ENCODE results near the gene SEMA5A. TPM values are rescaled to one million over a fixed set of nuclear protein-coding genes. Genes with fewer than 3 reads are reported as not detected.

SEMA5A gene
- total RNA-seq, 3 donors from 2014 or later: 3.0 to 35.4 (median 25.9) TPM

- DNase-seq (ENCODE audit: low spot score in 2 of 2): no peak
- intact Hi-C loops (cut with DNase I; ENCODE audit: low total_unique reads): no loop called here
- TF ChIP-seq CTCF (IDR thresholded peaks at IDR 0.05) (no peak), POLR2A (IDR thresholded peaks at IDR 0.05) (no peak), POLR2AphosphoS5 (IDR thresholded peaks at IDR 0.05) (no peak)
Observed at GRCh38 chr5:9335754-9336495, 209.9 kb downstream of the SEMA5A start.

GRCh38 chr5:9335269-9335668 lies 210.6 kb downstream of the SEMA5A start:
- no peaks in the 10 kb centered on the region for H3K36me3 ChIP-seq
- H3K4me1 ChIP-seq: no peaks in the 10 kb centered on the region
- TF ChIP-seq POLR2AphosphoS5 (IDR thresholded peaks at IDR 0.05): no peak
- no peak for TF ChIP-seq POLR2A (IDR thresholded peaks at IDR 0.05)
- TF ChIP-seq CTCF (IDR thresholded peaks at IDR 0.05): no peak
- no peaks in the 10 kb centered on the region for H3K27me3 ChIP-seq
- intact Hi-C loops (cut with DNase I; ENCODE audit: low total_unique reads): no loop called here
- H3K9me3 ChIP-seq: no peaks in the 10 kb centered on the region
- no peak overlapping the region for H3K4me3 ChIP-seq
- no peak for DNase-seq (ENCODE audit: low spot score in 2 of 2)
- H3K27ac ChIP-seq: no peak overlapping the region

More at GRCh38 chr5:9335754-9336495, 209.9 kb downstream of the SEMA5A start:
- no peak overlapping the region for H3K4me3 ChIP-seq
- no peaks in the 10 kb centered on the region for H3K9me3 ChIP-seq
- no peak overlapping the region for H3K27ac ChIP-seq
- no peaks in the 10 kb centered on the region for H3K27me3 ChIP-seq
- no peaks in the 10 kb centered on the region for H3K36me3 ChIP-seq
- H3K4me1 ChIP-seq: no peaks in the 10 kb centered on the region

- no peak for TF ChIP-seq POLR2AphosphoS5 (IDR thresholded peaks at IDR 0.05)
- no peak for TF ChIP-seq POLR2A (IDR thresholded peaks at IDR 0.05)
- no peak for TF ChIP-seq CTCF (IDR thresholded peaks at IDR 0.05)
- Histone ChIP-seq H3K36me3 (no peaks in the 10 kb centered on the region), H3K4me3 (no peak overlapping the region), H3K27me3 (no peaks in the 10 kb centered on the region), H3K4me1 (no peaks in the 10 kb centered on the region), H3K9me3 (no peaks in the 10 kb centered on the region), H3K27ac (no peak overlapping the region)
- DNase-seq (ENCODE audit: low spot score in 2 of 2): no peak
- intact Hi-C loops (cut with DNase I; ENCODE audit: low total_unique reads): no loop called here
Observed at GRCh38 chr5:9332026-9332425, 213.8 kb downstream of the SEMA5A start.

- H3K4me3 ChIP-seq: no peak overlapping the region
- intact Hi-C loops (cut with DNase I; ENCODE audit: low total_unique reads): no loop called here
- no peak for TF ChIP-seq POLR2A (IDR thresholded peaks at IDR 0.05)
- TF ChIP-seq CTCF (IDR thresholded peaks at IDR 0.05): no peak
- TF ChIP-seq POLR2AphosphoS5 (IDR thresholded peaks at IDR 0.05): no peak
- H3K27me3 ChIP-seq: no peaks in the 10 kb centered on the region
- H3K4me1 ChIP-seq: no peaks in the 10 kb centered on the region
- DNase-seq (ENCODE audit: low spot score in 2 of 2): no peak
- H3K9me3 ChIP-seq: no peaks in the 10 kb centered on the region
- no peak overlapping the region for H3K27ac ChIP-seq
- no peaks in the 10 kb centered on the region for H3K36me3 ChIP-seq
Observed at GRCh38 chr5:9331372-9331771, 214.5 kb downstream of the SEMA5A start.

GRCh38 chr5:9329125-9329524 lies 216.8 kb downstream of the SEMA5A start:
- TF ChIP-seq POLR2A (IDR thresholded peaks at IDR 0.05): no peak
- TF ChIP-seq POLR2AphosphoS5 (IDR thresholded peaks at IDR 0.05): no peak
- TF ChIP-seq CTCF (IDR thresholded peaks at IDR 0.05): no peak
- intact Hi-C loops (cut with DNase I; ENCODE audit: low total_unique reads): loop anchor here (10.0 kb wide), 1 partner anchor 1214 kb away; no protein-coding TSS in a partner anchor
- H3K4me3 ChIP-seq: no peak overlapping the region

More at GRCh38 chr5:9329125-9329524, 216.8 kb downstream of the SEMA5A start:
- Histone ChIP-seq H3K36me3 (no peaks in the 10 kb centered on the region), H3K27ac (no peak overlapping the region), H3K9me3 (no peaks in the 10 kb centered on the region), H3K4me1 (no peaks in the 10 kb centered on the region), H3K27me3 (no peaks in the 10 kb centered on the region)
- DNase-seq (ENCODE audit: low spot score in 2 of 2): no peak

Data from breast epithelium (tissue), 4 donors.